ENCODE measurements around the gene CREB3L2.

The CREB3L2 gene

GRCh38 chr7:137953665-137954470 is 48.0 kb downstream of the CREB3L2 start (continued):
- no peak for TF ChIP-seq ZNF211 (tag by site-specific recombination; IDR thresholded peaks at IDR 0.05; ENCODE audit: low read depth)
- TF ChIP-seq ZNF645 (tag by site-specific recombination; IDR thresholded peaks at IDR 0.05), result no peak
- no peak for TF ChIP-seq KLF9 (tag by site-specific recombination; IDR thresholded peaks at IDR 0.05; ENCODE audit: low read depth)
- no peak for TF ChIP-seq ZNF544 (tag by site-specific recombination; IDR thresholded peaks at IDR 0.05)
- peak; percentile 99 for TF ChIP-seq PRDM4 (tag by site-specific recombination; IDR thresholded peaks at IDR 0.05)
- no peak for TF ChIP-seq GLI4 (tag by site-specific recombination; IDR thresholded peaks at IDR 0.05)
- TF ChIP-seq SALL2 (tag by site-specific recombination; IDR thresholded peaks at IDR 0.05; ENCODE audit: borderline replicate concordance), result no peak
- TF ChIP-seq ZNF362 (tag by site-specific recombination; IDR thresholded peaks at IDR 0.05), result 0 out of 2 replicates have a peak, but pooled peaks have one; percentile 34
- 0 out of 2 replicates have a peak, but pooled peaks have one; percentile 58 for TF ChIP-seq ZNF10 (tag by site-specific recombination; IDR thresholded peaks at IDR 0.05)
- no peak for TF ChIP-seq ZFP3 (tag by site-specific recombination; IDR thresholded peaks at IDR 0.05; ENCODE audit: low read depth)
- no peak for TF ChIP-seq ZNF555 (tag by site-specific recombination; conservative IDR thresholded peaks at IDR 0.05)
- TF ChIP-seq ZNF654 (tag by site-specific recombination; IDR thresholded peaks at IDR 0.05; ENCODE audit: low read depth), result no peak
- TF ChIP-seq ZNF366 (tag by site-specific recombination; conservative IDR thresholded peaks at IDR 0.05), result no peak
- TF ChIP-seq ZBTB10 (tag by site-specific recombination; IDR thresholded peaks at IDR 0.05), result no peak
- no peak for TF ChIP-seq PATZ1 (tag by site-specific recombination; IDR thresholded peaks at IDR 0.05)
- no peak for TF ChIP-seq ZNF223 (tag by site-specific recombination; IDR thresholded peaks at IDR 0.05)
- TF ChIP-seq ZNF398 (tag by site-specific recombination; IDR thresholded peaks at IDR 0.05), result no peak
- TF ChIP-seq ZNF677 (tag by site-specific recombination; IDR thresholded peaks at IDR 0.05), result no peak
- no peak for TF ChIP-seq HIC1 (tag by site-specific recombination; IDR thresholded peaks at IDR 0.05)
- TF ChIP-seq ZNF302 (tag by site-specific recombination; IDR thresholded peaks at IDR 0.05; ENCODE audit: low read depth), result no peak
- TF ChIP-seq ZBTB44 (tag by site-specific recombination; IDR thresholded peaks at IDR 0.05), result no peak
- TF ChIP-seq ZNF580 (tag by site-specific recombination; IDR thresholded peaks at IDR 0.05), result no peak
